GM21737 (cell line): ENCODE results near the gene SMIM13.
A peak's percentile ranks its signal among the peaks of the same experiment; 100 is the strongest.

Experiments
- ATAC-seq: cut with Tn5 transposase; IDR thresholded peaks from one replicate; pipeline ENCODE4 v1.9.1; 2021; ENCODE audit warnings: mild to moderate bottlenecking, moderate library complexity; ENCODE audit not compliant: unreplicated experiment

Gene SMIM13

GRCh38 chr6:11093626-11094410 lies at the start of gene SMIM13:
Gene SMIM13 (plus strand): TSS chr6:11093834. CDS start chr6:11094314, 480 bp downstream.
- ATAC-seq = peak; percentile 93

DNA sequence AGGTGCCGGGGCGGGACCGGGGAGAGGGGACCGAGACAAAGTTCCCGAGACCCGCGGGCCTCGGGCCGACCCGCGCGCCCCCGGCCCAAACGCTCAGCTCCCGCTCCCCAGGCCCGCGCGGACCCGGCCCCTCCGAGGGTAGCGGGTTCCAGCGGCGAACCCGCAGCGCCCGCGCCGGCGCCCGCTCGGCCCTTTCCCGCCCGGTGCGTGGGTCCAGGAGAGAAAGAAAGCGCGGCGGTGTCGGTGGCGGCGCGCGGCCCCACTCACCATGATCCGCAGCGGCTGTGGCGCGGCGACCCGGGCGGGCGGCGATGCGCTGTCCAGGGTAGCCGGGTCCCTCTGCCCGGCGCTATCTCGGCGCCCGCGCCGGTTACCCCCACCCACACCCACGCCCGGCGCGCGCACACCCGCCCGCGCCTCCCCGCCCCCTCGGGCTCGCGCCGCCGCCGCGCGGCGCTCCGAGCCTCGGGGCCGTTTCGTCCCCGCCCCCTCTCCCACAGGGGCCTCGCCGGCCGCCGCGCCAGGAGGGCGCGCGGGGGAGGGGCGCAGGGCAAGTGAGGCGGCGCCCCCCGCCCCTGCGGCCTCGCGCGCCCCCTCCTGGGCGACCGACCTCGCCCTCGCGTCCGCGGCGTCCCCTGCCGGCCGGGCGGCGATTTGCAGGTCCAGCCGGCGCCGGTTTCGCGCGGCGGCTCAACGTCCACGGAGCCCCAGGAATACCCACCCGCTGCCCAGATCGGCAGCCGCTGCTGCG lies 49.5 kb upstream of the SMIM13 start, which contains the start of gene ELOVL2:
Gene ELOVL2, minus strand, starts transcription at position 345 of the 751 bp plus-strand sequence. Its CDS starts 75 bp downstream, at position 270.
- ATAC-seq = no peak

- ATAC-seq = no peak
These were observed 48.9 kb upstream of the SMIM13 start for GRCh38 chr6:11044712-11045167.

DNA sequence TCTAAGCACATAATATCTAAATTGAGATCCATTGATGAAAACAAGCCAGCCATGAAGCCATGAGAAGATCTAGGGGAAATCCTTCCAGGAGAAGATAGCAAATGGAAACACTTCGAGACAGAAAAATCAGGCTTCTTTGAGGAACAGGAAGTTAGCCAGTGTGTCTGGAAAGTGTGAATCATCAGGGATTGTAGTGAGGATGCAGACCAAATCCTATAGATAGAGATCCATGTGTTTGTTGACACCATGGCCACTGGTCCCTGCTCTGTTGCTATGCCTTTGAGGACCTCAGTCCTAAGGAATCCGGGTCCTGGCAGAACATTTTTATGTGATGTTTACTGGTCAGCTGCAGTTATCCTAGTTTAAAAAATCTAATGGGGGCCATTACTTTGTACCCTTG lies 42.9 kb upstream of the SMIM13 start:
- ATAC-seq = no peak

DNA sequence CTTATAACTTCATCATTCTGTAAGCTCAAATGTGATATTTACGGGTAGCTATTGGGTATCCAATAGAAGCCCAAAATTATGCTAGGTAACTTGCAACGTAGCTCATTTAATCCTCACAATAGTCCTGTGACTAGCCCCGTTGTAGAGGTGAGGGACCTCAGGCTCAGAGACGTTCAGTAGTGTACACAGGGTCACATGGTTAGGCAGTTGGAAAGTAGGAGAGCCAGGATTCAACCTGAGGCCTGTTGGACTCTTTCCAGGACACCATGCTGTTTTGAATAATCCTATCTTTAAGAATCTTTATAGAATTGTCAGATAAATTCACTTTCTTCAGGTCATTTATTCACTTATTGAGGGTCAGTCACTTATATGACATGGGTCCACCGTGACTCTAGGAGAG lies 40.3 kb upstream of the SMIM13 start:
- ATAC-seq = no peak

- ATAC-seq = no peak
These were observed 38.9 kb upstream of the SMIM13 start for GRCh38 chr6:11054722-11055121.

DNA sequence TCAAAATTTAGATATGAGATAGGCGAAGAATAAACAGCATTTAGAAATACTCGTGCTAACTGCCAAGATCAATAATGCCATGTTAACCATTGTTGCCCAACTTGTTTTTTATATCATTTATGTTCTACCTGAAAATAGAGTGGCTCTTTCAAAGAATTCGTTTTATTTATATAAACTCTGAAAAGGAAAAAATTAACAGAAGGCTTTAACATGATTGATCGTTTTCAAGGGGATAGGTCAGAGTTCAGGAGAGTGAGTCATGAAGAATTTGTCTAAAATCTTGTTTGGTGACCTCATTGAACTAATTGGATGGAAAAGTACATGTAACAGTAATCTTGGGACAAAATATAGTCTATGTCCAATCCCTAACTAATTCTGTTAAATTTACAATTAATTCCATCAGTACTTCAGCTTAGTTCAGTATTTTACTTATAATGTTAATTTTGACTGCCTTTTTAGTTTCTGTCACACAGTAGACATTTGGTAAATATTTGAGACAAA lies 38.5 kb upstream of the SMIM13 start:
- ATAC-seq = no peak

GRCh38 chr6:11056871-11057270 lies 36.8 kb upstream of the SMIM13 start:
- no peak for ATAC-seq

DNA sequence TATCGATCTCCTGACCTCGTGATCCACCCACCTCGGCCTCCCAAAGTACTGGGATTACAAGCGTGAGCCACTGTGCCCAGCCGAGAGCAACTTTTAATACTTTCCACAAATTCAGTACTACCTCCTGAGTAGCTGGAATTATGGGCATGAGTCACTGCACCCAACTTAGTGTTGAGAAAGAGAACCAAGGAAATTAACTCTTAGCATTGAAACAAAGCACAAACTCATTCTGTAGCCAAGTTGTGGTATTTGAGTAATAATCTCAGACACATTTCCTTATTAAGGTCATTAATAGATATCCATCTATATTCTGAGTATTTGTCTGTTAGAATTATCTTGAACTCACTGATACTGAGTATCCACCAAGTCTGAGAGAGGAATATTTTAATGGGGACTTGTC lies 35.2 kb upstream of the SMIM13 start:
- ATAC-seq = no peak

- no peak for ATAC-seq
These were observed 31.6 kb upstream of the SMIM13 start for GRCh38 chr6:11062083-11062482.

GRCh38 chr6:11062715-11063114 lies 30.9 kb upstream of the SMIM13 start:
- ATAC-seq = no peak

DNA sequence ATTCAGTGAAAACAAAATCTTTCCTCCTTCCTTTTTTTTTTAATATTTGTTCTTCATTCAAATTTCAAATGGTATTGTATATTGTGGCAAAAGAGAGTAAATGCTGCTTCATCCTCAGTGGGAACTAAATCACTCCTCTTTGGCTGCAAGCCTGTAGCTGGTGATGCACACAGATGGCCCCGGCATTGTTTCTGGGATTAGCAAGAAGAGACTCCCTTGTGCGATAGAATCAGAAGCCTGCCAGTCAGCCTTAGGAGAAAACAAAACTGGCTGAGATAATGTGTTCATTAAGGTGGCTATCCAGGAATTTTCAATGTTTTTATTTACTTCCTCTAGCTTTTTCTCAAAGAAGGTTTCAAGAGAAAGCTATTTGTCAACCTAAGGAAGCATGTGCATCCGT lies 28.8 kb upstream of the SMIM13 start:
- no peak for ATAC-seq

DNA sequence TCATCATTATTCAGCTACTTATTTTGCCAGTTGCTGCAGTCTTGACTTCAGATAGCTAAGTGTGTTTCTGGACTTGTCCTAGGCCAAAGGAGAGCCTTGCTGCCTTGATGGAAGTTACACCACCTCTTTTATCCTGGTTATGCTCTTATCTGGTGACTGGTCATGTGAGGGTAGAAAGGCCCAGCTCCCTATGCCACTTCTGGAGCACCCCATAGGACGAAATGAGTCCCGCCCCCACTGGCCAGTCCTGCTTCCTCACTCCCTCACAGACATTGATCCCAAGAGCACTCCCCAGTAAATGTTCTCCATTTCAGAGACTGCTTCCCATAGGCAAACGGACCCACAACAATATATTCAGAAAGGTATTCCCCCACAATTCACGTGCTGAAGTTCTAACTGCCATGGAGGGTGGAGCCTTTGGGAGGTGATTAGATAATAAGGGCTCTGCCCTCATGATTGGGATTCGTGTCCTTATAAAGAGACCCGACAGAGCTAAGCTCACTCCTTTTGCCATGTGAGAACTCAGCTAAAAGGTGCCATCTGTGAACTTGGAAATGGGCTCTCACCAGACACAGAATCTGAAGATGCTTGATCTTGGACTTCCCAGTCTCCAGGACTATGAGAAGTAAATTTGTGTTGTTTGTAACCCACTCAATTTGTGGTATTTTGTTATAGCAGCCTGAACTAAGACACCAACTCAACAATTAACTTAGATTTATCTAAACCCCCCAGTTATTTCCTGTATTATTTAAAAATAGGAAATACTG lies 28.0 kb upstream of the SMIM13 start:
- ATAC-seq = no peak

- no peak for ATAC-seq
These were observed 26.9 kb upstream of the SMIM13 start for GRCh38 chr6:11066505-11067347.

DNA sequence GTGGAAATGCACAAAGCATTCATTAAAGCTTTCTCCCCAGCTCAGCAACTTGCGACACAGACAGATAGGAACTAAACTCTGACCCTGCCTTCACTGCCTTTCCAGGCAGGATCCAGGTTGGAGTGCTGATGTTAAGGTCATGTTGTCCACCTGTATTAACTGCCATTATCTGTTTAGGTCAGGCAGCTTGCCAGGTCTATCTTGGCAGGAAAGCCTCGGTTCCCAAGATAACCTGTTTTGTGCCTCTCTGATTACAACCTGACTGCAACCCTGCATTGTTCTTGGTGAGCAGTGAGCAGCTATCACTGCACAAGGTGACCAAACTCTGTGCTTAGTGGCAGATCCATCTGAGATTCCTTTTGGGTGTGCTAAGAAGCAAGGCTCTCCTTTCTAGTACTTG lies 26.3 kb upstream of the SMIM13 start:
- no peak for ATAC-seq

- no peak for ATAC-seq
These were observed 23.9 kb upstream of the SMIM13 start for GRCh38 chr6:11069760-11070159.

GRCh38 chr6:11072101-11072500 lies 21.5 kb upstream of the SMIM13 start:
- no peak for ATAC-seq

DNA sequence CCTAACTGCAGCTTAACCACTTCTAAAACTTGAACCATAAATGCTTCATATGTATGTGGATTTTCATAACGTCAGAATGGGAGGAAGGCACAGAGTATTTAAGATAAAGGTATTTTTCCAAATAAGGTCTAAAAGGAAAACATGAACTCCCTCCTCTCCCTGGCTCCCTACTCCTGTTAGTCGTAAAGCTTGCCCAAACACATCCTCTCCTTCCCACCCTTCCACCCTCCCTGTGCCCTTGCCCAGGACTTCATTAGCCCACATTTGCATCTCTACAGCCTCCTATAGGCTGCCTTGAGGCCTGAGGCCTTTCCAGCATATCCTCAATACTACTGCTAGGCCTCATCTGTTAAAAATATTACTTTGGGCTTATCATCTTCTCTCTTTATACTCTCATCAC lies 17.1 kb upstream of the SMIM13 start:
- ATAC-seq = no peak

DNA sequence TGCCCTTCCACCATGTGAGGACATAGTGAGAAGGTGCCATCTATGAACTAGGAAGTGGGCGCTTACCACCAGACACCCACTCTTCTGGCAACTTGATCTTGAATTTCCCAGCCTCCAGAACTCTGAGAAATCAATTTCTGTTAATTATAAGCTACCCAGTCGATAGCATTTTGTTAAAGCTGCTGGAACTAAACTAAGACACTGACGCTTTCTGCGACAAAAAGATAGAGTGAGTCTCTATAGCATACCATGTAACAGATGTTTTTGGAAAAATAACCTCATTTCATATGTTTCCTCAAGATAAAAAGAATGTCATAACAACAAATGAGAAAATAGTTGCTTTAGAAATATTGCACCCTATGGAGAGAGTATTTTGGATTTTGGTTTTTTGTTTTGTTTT lies 15.4 kb upstream of the SMIM13 start:
- no peak for ATAC-seq

- ATAC-seq = no peak
These were observed 13.3 kb upstream of the SMIM13 start for GRCh38 chr6:11080296-11080695.
